22Rv1 (cell line): ENCODE measurements around the gene TM7SF2.
A peak's percentile ranks its signal among the peaks of the same experiment; 100 is the strongest.

ENCODE experiments used
- ZFX ChIP-seq: fragments of 450-650 bp; IDR thresholded peaks from 2 replicates; pipeline ENCODE4 v1.6.1; 2017; ENCODE audit warnings: antibody characterized with exemption, borderline replicate concordance
- TF ChIP-seq, protein P1 (sequence below): fragments of 450-650 bp; IDR thresholded peaks from 2 replicates; pipeline ENCODE4 v1.5.1; 2017; ENCODE audit warnings: mild to moderate bottlenecking

DNA sequence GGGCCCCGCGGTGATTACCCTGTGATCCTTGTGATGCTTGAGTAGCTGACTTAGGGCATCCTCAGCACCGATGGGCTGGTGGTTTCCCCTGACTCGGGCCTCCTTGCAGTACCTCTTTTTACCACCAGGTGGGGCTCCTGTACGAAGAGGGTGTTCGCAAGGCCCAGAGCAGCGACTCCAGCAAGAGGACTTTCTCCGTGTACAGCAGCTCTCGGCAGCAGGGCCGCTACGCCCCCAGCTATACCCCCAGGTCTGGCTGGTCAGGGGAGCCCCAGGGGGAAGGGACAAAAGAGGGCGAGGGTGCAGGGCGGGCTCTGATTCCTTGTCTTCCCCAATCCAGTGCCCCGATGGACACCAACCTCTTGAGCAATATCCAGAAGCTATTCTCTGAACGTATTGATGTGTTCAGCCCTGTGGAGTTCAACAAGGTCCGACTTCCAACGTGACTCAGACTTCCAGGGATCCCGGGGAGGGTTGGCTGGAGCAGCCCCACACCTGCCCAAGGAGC is 1.3 kb upstream of the TM7SF2 start:
- TF ChIP-seq, protein P1, sequence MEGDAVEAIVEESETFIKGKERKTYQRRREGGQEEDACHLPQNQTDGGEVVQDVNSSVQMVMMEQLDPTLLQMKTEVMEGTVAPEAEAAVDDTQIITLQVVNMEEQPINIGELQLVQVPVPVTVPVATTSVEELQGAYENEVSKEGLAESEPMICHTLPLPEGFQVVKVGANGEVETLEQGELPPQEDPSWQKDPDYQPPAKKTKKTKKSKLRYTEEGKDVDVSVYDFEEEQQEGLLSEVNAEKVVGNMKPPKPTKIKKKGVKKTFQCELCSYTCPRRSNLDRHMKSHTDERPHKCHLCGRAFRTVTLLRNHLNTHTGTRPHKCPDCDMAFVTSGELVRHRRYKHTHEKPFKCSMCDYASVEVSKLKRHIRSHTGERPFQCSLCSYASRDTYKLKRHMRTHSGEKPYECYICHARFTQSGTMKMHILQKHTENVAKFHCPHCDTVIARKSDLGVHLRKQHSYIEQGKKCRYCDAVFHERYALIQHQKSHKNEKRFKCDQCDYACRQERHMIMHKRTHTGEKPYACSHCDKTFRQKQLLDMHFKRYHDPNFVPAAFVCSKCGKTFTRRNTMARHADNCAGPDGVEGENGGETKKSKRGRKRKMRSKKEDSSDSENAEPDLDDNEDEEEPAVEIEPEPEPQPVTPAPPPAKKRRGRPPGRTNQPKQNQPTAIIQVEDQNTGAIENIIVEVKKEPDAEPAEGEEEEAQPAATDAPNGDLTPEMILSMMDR = peak; percentile 96
- no peak for TF ChIP-seq ZFX
